ENCODE measurements around the gene NFIX.

The NFIX gene

GRCh38 chr19:12987190-12987589 lies 8.1 kb upstream of the NFIX start:
- Histone ChIP-seq H3K4me2 (ENCODE audit: low read length) (no peak overlapping the region), H3K27me3 (ENCODE audit: low read depth, low read length) (peaks cover 25% of the 10 kb centered on the region), H3K4me3 (ENCODE audit: low read length) (no peak overlapping the region), H3K9ac (ENCODE audit: low read length) (no peak overlapping the region), H3K36me3 (replicated peaks; ENCODE audit: low read depth, low read length) (no peaks in the 10 kb centered on the region), H4K20me1 (ENCODE audit: insufficient read depth, low read length) (no peaks in the 10 kb centered on the region), H3K27ac (ENCODE audit: low read length) (no peak overlapping the region), H3K4me1 (ENCODE audit: low read length) (peaks cover 19% of the 10 kb centered on the region; the same call in 1 of the 2 replicates), H2AFZ (ENCODE audit: low read depth, low read length) (no peak overlapping the region), H3K79me2 (ENCODE audit: low read length) (no peaks in the 10 kb centered on the region), H3K9me3 (ENCODE audit: insufficient read depth, low read length) (no peaks in the 10 kb centered on the region; the same call in 1 of the 2 replicates)
- TF ChIP-seq EZH2phosphoT487 (IDR thresholded peaks at IDR 0.05; ENCODE audit: low read depth) (no peak), CTCF (IDR thresholded peaks at IDR 0.05; ENCODE audit: low read depth, low read length) (no peak)

GRCh38 chr19:12987781-12988180 lies 7.5 kb upstream of the NFIX start:
- no peaks in the 10 kb centered on the region for H4K20me1 ChIP-seq (ENCODE audit: insufficient read depth, low read length)
- H3K27me3 ChIP-seq (ENCODE audit: low read depth, low read length), result peaks cover 19% of the 10 kb centered on the region
- no peaks in the 10 kb centered on the region for H3K36me3 ChIP-seq (replicated peaks; ENCODE audit: low read depth, low read length)
- no peak overlapping the region for H3K9ac ChIP-seq (ENCODE audit: low read length)
- H3K4me2 ChIP-seq (ENCODE audit: low read length), result no peak overlapping the region
- no peak overlapping the region for H3K27ac ChIP-seq (ENCODE audit: low read length)
- H3K79me2 ChIP-seq (ENCODE audit: low read length), result no peaks in the 10 kb centered on the region
- no peak overlapping the region for H3K4me3 ChIP-seq (ENCODE audit: low read length)
- no peak overlapping the region for H2AFZ ChIP-seq (ENCODE audit: low read depth, low read length)
- peaks cover 19% of the 10 kb centered on the region; the same call in 1 of the 2 replicates for H3K4me1 ChIP-seq (ENCODE audit: low read length)
- no peaks in the 10 kb centered on the region; the same call in 1 of the 2 replicates for H3K9me3 ChIP-seq (ENCODE audit: insufficient read depth, low read length)
- TF ChIP-seq EZH2phosphoT487 (IDR thresholded peaks at IDR 0.05; ENCODE audit: low read depth) (no peak), CTCF (IDR thresholded peaks at IDR 0.05; ENCODE audit: low read depth, low read length) (no peak)

- H3K4me2 ChIP-seq (ENCODE audit: low read length), result no peak overlapping the region
- H4K20me1 ChIP-seq (ENCODE audit: insufficient read depth, low read length), result no peaks in the 10 kb centered on the region
- no peaks in the 10 kb centered on the region for H3K36me3 ChIP-seq (replicated peaks; ENCODE audit: low read depth, low read length)
- no peak overlapping the region for H3K4me3 ChIP-seq (ENCODE audit: low read length)
- H3K9me3 ChIP-seq (ENCODE audit: insufficient read depth, low read length), result no peaks in the 10 kb centered on the region; the same call in 1 of the 2 replicates
- TF ChIP-seq EZH2phosphoT487 (IDR thresholded peaks at IDR 0.05; ENCODE audit: low read depth) (no peak), CTCF (IDR thresholded peaks at IDR 0.05; ENCODE audit: low read depth, low read length) (no peak)
- H2AFZ ChIP-seq (ENCODE audit: low read depth, low read length), result no peak overlapping the region
- H3K79me2 ChIP-seq (ENCODE audit: low read length), result no peaks in the 10 kb centered on the region
- H3K4me1 ChIP-seq (ENCODE audit: low read length), result peaks cover 10% of the 10 kb centered on the region; the same call in 1 of the 2 replicates
- 0 out of 2 replicates have a peak, but pooled peaks cover 4% of the 10 kb centered on the region for H3K27me3 ChIP-seq (ENCODE audit: low read depth, low read length)
- no peak overlapping the region for H3K9ac ChIP-seq (ENCODE audit: low read length)
- H3K27ac ChIP-seq (ENCODE audit: low read length), result no peak overlapping the region
These were observed 4.8 kb upstream of the NFIX start for GRCh38 chr19:12990431-12990830.

GRCh38 chr19:12990853-12991252 lies 4.4 kb upstream of the NFIX start:
- no peaks in the 10 kb centered on the region for H3K36me3 ChIP-seq (replicated peaks; ENCODE audit: low read depth, low read length)
- 0 out of 2 replicates have a peak, but pooled peaks cover 4% of the 10 kb centered on the region for H3K27me3 ChIP-seq (ENCODE audit: low read depth, low read length)
- no peak overlapping the region for H2AFZ ChIP-seq (ENCODE audit: low read depth, low read length)
- no peak overlapping the region for H3K4me2 ChIP-seq (ENCODE audit: low read length)
- peaks cover 10% of the 10 kb centered on the region; the same call in 1 of the 2 replicates for H3K4me1 ChIP-seq (ENCODE audit: low read length)
- TF ChIP-seq CTCF (IDR thresholded peaks at IDR 0.05; ENCODE audit: low read depth, low read length) (no peak), EZH2phosphoT487 (IDR thresholded peaks at IDR 0.05; ENCODE audit: low read depth) (no peak)
- no peak overlapping the region for H3K27ac ChIP-seq (ENCODE audit: low read length)
- no peaks in the 10 kb centered on the region; the same call in 1 of the 2 replicates for H3K9me3 ChIP-seq (ENCODE audit: insufficient read depth, low read length)
- H4K20me1 ChIP-seq (ENCODE audit: insufficient read depth, low read length), result no peaks in the 10 kb centered on the region
- H3K79me2 ChIP-seq (ENCODE audit: low read length), result no peaks in the 10 kb centered on the region; the same call in 1 of the 2 replicates
- no peak overlapping the region for H3K4me3 ChIP-seq (ENCODE audit: low read length)
- H3K9ac ChIP-seq (ENCODE audit: low read length), result no peak overlapping the region

Measured in OCI-LY3 (cell line).